DMS53 treated with DMSO at 0.1 percent for 48 hours (cell line): ENCODE measurements around the gene SPDL1.

Experiments
- DNase-seq: peaks from one replicate; lab custom pipeline; 2025; ENCODE audit not compliant: unreplicated experiment; lab: John Stamatoyannopoulos, UW

SPDL1 gene

DNA sequence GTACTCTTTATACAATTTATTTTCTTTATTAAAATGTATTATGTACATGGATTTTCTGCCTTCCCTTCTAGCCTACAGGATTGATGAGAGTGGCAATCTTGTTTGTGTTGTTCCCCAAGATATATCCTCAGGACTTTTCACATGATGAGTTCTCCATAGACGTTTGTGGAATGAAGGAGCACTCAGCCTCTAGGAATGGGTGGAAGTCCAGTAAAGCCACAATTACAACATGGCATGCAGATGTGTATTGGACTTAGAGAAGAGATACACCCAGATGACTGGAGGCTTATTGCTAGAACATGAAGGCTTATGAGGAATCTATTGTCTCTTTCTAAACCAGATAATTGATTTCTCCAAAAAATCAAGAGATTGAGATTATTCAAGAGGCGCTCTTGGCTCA is 45.3 kb downstream of the SPDL1 start:
- DNase-seq, result no peak

GRCh38 chr5:169629847-169630548 is 46.4 kb downstream of the SPDL1 start:
- DNase-seq, result no peak

DNA sequence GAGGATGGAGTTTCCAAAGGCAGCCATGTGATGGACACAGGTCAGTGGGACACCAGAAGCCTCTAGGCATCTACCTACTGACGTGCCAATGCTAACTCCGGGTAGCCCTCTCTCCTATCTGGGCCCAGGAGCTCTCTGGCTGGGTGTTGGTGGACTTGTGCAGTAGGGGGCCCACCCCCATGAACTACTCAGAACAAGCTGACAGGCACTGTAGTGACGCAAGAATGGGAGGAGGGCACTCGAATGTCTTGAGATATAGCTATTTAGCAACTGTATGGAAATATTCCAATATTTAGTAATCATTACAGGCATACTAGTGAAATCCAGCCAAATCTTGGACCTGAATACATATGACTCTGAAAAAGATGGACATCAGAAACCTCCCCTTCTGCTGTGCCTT is 47.8 kb downstream of the SPDL1 start:
- DNase-seq, result no peak

- no peak for DNase-seq
Observed at GRCh38 chr5:169632946-169633345, 49.4 kb downstream of the SPDL1 start.

DNA sequence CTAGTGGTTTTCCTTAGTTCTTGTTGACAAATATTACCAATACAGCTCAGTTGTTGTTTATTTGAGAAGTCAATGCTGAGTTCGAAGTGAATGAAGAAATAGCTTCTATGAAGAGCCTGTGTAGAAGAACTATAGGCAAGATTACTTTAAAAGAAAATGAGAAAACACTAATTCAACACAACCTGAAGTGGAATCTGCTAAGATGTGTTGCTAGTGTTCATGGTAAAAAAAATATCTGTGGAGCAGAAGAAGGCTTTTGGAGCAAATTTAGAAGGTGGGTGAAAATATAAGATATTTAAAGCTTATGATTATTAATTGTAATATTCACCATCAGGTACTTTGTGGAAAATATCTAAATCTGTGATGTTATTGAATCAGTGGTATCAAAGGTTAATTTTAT is 51.0 kb downstream of the SPDL1 start:
- no peak for DNase-seq

DNA sequence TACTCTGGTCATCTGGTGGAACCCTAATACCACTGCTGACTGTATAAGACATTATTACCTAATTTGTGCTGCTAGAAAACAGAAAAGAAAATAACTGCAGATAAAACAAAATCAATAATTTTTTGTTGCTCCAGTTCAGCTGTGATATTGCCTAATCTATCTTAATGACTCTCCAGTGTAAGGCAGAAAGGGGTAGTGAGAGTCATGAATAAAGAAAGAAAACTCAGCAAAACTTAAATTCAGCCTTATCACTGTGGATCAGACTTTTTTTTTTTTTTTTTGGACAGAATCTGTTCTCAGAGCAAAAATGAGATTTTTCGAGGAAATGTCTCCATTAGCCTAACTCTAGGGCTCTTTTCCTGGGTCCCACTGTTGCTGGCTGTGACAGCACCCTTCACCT is 52.4 kb downstream of the SPDL1 start:
- DNase-seq, result no peak

DNA sequence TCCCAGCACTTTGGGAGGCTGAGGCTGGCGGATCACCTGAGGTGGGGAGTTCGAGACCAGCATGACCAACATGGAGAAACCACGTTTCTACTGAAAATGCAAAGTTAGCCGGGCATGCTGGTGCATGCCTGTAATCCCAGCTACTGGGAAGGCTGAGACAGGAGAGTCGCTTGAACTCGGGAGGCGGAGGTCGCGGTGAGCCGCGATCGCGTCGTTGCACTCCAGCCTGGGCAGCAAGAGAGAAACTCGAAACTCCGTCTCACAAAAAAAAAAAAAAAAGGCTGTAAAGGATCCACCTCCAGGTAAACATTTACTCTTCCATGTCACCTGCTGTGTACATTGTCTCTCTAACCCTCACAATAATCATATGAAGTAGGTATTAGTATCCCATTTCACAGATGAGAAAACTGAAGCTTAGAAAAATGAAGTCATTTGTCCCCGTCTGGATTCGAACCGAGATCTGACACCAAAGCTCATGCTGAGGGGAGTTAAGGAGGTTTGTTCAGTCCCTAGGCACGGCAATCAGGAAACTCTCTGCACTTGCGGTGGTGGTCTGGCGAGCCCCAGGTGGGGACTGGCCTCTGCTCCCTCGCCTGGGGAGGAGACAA is 53.0 kb downstream of the SPDL1 start:
- no peak for DNase-seq

- DNase-seq, result no peak
Observed at GRCh38 chr5:169637085-169637548, 53.5 kb downstream of the SPDL1 start, which contains the start of gene DOCK2. Gene DOCK2 (plus strand): TSS chr5:169637275. CDS start chr5:169637327, 52 bp downstream.

DNA sequence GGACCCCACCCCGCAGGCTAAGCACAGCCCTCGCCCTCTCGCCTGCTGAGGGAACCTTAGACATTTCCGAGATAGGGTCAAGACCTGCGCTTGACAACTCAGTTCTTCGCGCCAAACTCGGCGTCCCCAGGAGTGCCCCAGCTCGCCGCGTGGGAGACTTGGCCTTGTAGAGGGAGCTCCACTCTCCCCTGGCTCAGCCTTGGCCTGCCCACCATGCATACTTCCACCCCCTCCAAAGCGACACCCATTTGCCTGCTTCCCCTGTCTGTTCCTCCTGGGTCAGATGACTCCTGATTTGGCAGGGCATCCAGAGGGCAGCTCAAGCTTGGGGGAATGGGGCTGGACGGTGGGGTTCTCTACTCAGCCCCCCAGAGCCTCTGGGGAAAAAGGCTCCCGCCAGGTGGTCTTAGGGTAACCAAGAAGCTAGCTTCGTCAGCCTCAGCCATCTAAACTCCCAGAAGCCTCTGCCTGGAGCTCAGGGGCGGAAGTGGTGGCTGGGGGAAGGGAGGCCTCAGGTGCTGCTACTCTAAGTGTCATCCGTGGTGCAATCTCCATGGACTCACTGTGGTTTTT is 54.1 kb downstream of the SPDL1 start:
- DNase-seq, result no peak

GRCh38 chr5:169641253-169641652 is 57.7 kb downstream of the SPDL1 start:
- no peak for DNase-seq

- no peak for DNase-seq
Observed at GRCh38 chr5:169646856-169647255, 63.3 kb downstream of the SPDL1 start.

- DNase-seq, result no peak
Observed at GRCh38 chr5:169647566-169647965, 64.0 kb downstream of the SPDL1 start.

DNA sequence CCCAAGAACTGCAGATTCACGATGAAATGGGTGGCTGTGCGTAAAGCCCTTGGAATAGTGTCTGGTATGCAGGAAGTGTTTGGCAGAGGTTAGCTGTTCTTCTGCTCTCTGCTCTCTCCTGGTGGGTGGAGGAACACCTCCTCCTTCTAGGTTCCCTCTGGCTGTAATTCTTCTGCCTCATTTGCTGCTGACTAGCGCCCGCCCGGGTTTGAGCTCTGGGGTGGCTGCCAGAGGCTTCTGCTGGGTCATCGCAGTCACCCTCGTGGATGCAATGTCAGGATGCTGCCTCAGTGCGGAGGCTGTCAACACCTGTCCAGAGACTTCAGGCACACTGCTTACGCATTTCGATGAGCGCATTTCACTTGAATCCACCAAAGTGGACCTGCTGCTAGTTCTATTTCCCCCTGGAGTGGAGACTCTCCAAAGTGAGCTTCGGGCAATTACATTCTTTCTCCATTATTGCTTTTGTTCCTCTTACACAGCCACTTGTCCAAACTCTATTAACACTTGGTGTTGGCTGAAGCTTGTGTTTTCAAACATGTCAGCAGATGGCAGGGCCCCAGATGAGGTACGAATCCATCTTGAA is 65.2 kb downstream of the SPDL1 start:
- no peak for DNase-seq

GRCh38 chr5:169649486-169649885 is 65.9 kb downstream of the SPDL1 start:
- no peak for DNase-seq

DNA sequence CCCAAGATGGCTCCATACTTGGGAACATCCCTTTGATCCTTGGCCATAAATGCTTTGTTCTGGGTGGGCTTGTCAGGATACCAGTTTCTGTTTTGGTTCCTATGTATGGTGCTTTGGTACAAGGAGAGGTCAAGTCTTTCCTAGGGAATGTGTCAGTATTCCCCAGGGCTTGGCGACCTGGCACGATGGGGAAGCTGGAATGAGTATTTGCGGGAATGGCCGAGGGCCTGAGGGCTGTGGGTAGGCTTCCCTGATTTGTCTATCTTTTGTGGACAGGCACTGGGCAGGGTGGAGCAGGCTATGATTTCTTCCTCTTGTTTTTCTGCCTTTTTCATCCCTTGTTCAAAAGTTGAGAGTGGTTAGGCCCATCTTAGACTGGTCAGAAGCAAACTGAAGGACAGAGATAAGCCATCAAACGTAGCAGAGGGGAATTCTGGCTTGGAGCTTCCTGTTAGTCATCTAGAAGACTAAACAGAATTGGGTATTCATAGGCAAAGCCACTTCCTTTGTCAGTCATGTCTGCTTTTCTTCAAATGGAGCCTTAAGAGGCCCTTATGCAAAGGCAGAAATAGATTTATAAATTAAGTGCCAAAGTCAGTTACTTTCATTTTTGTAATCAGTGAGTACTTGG is 67.2 kb downstream of the SPDL1 start:
- no peak for DNase-seq

- DNase-seq, result no peak
Observed at GRCh38 chr5:169651526-169651925, 68.0 kb downstream of the SPDL1 start.

DNA sequence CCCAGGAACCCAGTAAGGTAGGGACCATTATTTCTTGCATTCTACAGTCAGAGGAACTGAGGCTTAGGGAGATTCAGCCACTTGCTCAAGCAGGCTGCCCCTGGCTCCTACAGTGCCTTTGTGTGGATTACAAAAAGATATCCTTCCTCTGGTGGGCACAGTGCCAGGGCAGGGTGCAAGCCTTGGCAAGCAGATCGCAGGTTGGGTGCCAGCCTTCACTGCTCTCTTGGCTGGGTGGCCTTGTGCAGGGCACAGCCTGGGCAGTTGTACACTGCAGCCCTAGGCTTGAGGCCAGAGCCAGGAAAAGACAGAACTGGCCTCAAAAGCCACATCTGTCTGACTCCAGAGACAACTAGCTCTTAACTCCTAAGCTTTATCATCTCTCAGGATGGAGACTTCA is 68.5 kb downstream of the SPDL1 start:
- DNase-seq, result no peak

GRCh38 chr5:169653091-169653490 is 69.5 kb downstream of the SPDL1 start:
- DNase-seq, result no peak
